Type B pancreatic cell (in vitro differentiated cells): Measurements from ENCODE around the gene PSMA6. TPM values are rescaled to one million over a fixed set of nuclear protein-coding genes. Genes with fewer than 3 reads are reported as not detected.
A peak's percentile ranks its signal among the peaks of the same experiment; 100 is the strongest.
"Not testable (repeated sequence)": the region's sequence is repeated elsewhere in the genome, so short reads cannot be mapped to it uniquely, and the experiment has no call there.

Source experiments
- DNase-seq: peaks from one replicate; pipeline ENCODE4 v3.0.0; 2021; ENCODE audit warnings: mixed read lengths; ENCODE audit not compliant: unreplicated experiment; ENCODE audit errors: extremely low spot score
- H3K27ac Mint-ChIP-seq: 2 replicates; pipeline ENCODE4 v1.8.0; 2021; ENCODE audit warnings: mild to moderate bottlenecking, mixed read lengths
- H3K27me3 Mint-ChIP-seq: 2 replicates; pipeline ENCODE4 v1.8.0; 2021; ENCODE audit warnings: mixed read lengths
- H3K36me3 Mint-ChIP-seq: 2 replicates; pipeline ENCODE4 v1.8.0; 2021; ENCODE audit warnings: mixed read lengths
- H3K4me1 Mint-ChIP-seq: one replicate; pipeline ENCODE4 v1.8.0; 2021; ENCODE audit warnings: mixed read lengths; ENCODE audit not compliant: unreplicated experiment
- H3K4me3 Mint-ChIP-seq: 2 replicates; pipeline ENCODE4 v1.8.0; 2021; ENCODE audit warnings: mild to moderate bottlenecking, mixed read lengths
- H3K9me3 Mint-ChIP-seq: 2 replicates; pipeline ENCODE4 v1.8.0; 2021; ENCODE audit warnings: mixed read lengths
- total RNA-seq: library from RNA; stranded (reverse); gene quantifications from 2 replicates; pipeline ENCODE4 v1.2.1, GENCODE V29; 2021; ENCODE audit warnings: low replicate concordance
- TF ChIP-seq, protein P1 (sequence below): fragments of 200-600 bp; sonication (generic); conservative IDR thresholded peaks from 2 replicates; pipeline ENCODE4 v1.5.0; 2021; ENCODE audit warnings: antibody characterized with exemption, mild to moderate bottlenecking

Gene PSMA6
- total RNA-seq, 1 donor from 2014 or later, result 172 TPM

DNA sequence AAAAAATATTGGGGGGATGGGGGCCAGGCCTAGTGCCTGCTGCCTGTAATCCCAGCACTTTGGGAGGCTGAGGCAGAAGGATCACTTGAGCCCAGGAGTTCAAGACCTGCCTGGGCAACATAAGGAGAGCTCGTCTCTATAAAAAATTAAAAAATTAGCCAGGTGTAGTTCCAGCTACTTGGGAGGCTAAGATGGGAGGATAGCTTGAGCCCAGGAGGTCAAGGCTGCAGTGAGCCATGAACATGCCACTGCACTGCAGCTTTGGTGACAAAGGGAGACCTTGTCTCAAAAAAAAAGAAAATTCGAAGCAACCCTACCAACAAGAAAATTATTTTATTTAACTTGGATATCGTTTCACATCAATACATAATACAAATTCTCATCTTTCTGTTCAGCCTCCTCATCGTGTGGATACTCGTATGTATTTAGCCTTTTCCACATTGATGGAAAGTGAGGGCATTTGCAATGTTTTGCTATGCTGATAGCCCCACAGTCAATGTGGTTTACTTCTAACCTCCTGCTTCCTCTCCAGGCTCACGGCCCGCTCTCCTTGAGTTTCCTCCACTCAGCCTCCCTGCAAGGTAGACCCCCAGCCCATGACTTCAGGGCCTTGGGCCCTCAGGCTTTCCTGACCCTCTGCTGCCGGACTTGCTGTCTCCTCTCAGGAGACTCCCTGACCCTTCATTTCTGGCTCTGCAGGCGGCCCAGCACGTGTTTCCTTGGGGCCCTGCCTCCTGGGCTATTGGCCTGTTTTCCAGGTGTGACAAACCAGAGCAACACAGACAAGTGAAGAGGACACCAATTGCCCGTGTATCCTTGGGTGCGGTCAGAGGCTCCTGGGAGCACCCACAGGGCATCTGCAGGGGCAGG is 57.5 kb downstream of the PSMA6 start:
- TF ChIP-seq, protein P1, sequence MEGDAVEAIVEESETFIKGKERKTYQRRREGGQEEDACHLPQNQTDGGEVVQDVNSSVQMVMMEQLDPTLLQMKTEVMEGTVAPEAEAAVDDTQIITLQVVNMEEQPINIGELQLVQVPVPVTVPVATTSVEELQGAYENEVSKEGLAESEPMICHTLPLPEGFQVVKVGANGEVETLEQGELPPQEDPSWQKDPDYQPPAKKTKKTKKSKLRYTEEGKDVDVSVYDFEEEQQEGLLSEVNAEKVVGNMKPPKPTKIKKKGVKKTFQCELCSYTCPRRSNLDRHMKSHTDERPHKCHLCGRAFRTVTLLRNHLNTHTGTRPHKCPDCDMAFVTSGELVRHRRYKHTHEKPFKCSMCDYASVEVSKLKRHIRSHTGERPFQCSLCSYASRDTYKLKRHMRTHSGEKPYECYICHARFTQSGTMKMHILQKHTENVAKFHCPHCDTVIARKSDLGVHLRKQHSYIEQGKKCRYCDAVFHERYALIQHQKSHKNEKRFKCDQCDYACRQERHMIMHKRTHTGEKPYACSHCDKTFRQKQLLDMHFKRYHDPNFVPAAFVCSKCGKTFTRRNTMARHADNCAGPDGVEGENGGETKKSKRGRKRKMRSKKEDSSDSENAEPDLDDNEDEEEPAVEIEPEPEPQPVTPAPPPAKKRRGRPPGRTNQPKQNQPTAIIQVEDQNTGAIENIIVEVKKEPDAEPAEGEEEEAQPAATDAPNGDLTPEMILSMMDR, result no peak
- H3K27me3 Mint-ChIP-seq, result no peaks in the 10 kb centered on the region
- peaks cover 29% of the 10 kb centered on the region for H3K4me1 Mint-ChIP-seq
- H3K36me3 Mint-ChIP-seq, result no peaks in the 10 kb centered on the region
- H3K9me3 Mint-ChIP-seq, result no peaks in the 10 kb centered on the region
- no peak overlapping the region for H3K27ac Mint-ChIP-seq
- no peak overlapping the region for H3K4me3 Mint-ChIP-seq
- DNase-seq, result no peak

DNA sequence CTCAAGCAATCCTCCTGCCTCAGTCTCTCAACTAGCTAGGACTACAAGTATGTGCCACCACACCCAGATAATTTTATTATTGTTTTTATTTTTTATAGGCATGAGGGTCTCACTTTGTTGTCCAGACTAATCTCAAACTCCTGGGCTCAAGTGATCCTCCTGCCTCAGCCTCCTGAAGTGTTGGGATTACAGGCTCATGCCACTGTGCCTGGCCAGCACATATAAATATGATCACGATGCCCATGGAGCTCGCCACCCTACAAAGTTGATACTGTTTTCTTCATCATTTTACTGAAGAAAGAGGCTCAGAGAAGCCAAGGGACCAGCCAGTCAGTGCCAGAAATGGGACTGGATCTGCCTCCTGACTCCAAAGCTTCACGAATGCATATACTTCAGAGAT is 59.3 kb downstream of the PSMA6 start:
- Mint-ChIP-seq H3K4me3 (no peak overlapping the region), H3K36me3 (no peaks in the 10 kb centered on the region), H3K9me3 (no peaks in the 10 kb centered on the region), H3K27me3 (no peaks in the 10 kb centered on the region), H3K27ac (no peak overlapping the region), H3K4me1 (peaks cover 38% of the 10 kb centered on the region)
- TF ChIP-seq, protein P1, result no peak
- DNase-seq, result no peak

DNA sequence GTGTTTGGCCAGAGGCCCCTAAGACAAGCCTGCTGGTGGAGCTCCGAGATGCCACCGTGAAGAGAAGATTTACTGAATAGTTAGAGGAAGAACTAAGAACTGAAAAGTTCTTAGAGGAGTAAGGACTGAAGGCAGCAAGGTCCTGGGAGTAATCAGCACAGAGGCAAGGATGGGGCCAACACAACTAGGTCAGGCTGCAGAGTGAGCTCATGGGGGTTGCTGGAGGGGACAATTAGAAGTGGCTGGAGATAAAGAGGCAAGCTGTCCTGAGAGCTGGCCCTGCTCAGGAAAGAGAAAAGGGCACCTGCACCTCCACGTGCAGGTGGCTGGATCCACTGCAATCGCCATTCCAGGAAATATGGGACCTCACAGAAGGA is 59.7 kb downstream of the PSMA6 start:
- Mint-ChIP-seq H3K36me3 (no peaks in the 10 kb centered on the region), H3K4me3 (no peak overlapping the region), H3K27ac (no peak overlapping the region), H3K27me3 (no peaks in the 10 kb centered on the region), H3K4me1 (peaks cover 39% of the 10 kb centered on the region), H3K9me3 (no peaks in the 10 kb centered on the region)
- TF ChIP-seq, protein P1, result no peak
- no peak for DNase-seq

DNA sequence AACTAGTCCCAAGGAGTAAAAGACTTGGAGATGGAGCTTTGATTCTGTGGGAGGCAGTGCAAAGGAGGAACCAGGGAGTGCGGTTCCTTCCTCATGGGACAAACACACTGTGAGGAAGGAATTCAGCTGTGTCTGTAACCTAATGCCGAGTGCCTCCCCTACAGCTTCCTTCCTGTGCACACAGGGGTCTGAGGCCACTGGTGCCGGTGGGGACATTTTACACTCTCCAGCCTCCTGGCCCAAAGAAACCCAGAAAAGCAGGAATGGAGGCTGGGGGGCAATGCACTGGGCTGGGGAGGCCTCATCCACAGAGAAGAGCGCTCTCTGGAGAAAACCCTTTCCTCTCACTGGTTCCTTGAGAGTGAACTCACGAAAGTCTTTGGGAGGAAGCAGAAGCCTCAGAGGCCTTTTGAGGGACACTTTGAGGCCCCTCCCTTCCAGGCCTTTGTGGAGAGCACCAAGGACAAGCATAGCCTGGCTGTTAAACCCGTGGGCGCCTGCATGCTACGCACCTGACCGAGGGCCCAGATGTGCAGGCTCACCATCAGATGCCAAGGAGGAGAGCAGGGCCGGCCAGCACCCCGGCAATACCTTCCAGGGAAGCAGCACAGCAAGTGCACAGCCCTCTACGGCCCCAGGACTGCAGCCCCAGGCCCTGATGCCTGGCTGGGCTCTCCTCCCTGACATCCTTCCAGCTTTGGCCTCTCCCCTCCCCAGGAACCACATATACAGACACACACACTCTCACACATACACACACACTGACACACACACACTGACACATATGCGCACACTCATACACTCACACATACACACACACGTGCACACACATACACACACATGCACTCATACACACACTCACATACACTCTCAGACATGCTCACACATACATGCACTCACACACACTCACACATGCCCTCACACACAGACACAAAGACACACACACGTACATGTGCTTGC is 60.4 kb downstream of the PSMA6 start:
- peak overlapping the region; percentile 1 for H3K27ac Mint-ChIP-seq
- H3K27me3 Mint-ChIP-seq, result no peaks in the 10 kb centered on the region
- no peak overlapping the region for H3K4me3 Mint-ChIP-seq
- TF ChIP-seq, protein P1, result no peak
- no peaks in the 10 kb centered on the region for H3K36me3 Mint-ChIP-seq
- no peaks in the 10 kb centered on the region for H3K9me3 Mint-ChIP-seq
- H3K4me1 Mint-ChIP-seq, result peaks cover 33% of the 10 kb centered on the region
- no peak for DNase-seq

DNA sequence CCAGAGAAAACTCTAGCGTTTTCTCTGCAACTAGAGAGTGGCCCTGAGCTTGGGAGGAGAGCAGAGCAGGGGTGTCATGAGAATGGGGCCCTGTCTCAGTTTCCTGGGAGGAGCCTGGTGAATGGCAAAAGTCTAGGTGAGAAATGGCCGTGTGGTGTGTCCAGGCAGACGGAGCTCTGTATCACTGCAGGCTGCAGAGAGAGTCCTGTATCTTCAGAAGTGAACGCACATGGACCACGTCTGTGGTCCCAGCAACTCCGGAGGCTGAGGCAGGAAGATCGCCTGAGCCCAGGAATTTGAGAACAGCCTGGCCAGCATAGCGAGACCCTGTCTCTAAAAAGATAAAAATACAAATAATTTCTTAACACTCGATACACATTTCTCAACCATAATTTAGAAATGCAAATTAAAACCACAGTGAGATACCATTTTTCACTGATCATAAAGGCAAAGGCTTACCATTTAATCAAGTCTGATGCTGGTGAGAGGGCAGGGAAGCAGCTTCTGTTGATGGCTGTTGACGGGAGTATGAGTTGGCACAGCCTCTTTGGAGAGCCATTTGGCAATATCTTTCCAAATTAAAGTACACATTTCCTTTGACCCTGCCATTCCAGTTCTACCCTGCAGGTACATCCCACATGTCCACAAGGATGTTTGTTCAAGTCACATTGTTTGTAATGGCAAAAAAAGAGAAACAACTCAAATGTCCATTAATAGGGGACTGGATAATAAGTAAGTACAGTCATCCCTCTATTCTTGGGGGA is 61.4 kb downstream of the PSMA6 start:
- H3K4me1 Mint-ChIP-seq, result peaks cover 24% of the 10 kb centered on the region
- H3K36me3 Mint-ChIP-seq, result no peaks in the 10 kb centered on the region
- H3K27ac Mint-ChIP-seq, result peak overlapping the region; percentile 1
- no peak for DNase-seq
- TF ChIP-seq, protein P1, result peak; percentile 30
- no peaks in the 10 kb centered on the region for H3K9me3 Mint-ChIP-seq
- H3K27me3 Mint-ChIP-seq, result no peaks in the 10 kb centered on the region
- H3K4me3 Mint-ChIP-seq, result no peak overlapping the region

DNA sequence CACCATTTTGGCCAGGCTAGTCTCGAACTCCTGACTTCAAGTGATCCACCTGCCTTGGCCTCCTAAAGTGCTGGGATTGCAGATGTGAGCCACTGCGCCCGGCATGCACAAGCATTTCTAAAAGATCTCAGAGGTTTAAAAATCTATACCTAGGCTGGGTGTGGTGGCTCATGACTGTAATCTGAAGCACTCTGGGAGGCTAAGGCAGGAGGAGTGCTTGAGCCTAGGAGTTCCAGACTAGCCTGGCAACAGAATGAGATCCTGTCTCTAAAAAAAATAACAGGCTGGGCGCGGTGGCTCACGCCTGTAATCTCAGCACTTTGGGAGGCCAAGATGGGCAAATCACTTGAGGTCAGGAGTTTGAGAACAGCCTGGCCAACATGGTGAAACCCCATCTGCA is 63.1 kb downstream of the PSMA6 start:
- H3K27me3 Mint-ChIP-seq, H3K9me3 Mint-ChIP-seq, DNase-seq, H3K36me3 Mint-ChIP-seq, H3K4me3 Mint-ChIP-seq: not testable (repeated sequence)
- Mint-ChIP-seq H3K4me1 (peaks cover 24% of the 10 kb centered on the region), H3K27ac (peak overlapping the region; percentile 95)
